Measurements from ENCODE around the gene CSNK1A1L.

DNA sequence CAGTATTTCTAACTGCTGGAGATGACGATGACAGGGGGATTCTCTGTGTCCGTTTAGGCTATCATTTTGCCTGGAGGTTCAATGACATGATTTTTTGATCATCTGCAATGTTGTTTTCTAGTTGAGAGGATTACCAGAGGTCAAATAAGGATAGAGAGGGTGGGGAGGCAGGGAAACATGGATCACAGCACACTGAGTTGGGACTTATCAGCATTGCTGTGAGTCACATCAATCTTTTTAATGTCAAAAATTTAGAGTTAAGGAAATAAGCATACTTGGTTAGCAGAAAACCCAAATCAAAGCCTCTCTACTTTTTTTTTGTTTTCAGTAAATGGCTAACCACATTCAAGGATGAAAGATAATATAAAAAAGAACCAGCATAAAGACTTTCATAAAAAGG, 43.0 kb upstream of the CSNK1A1L start:
- TF ChIP-seq, protein P1, sequence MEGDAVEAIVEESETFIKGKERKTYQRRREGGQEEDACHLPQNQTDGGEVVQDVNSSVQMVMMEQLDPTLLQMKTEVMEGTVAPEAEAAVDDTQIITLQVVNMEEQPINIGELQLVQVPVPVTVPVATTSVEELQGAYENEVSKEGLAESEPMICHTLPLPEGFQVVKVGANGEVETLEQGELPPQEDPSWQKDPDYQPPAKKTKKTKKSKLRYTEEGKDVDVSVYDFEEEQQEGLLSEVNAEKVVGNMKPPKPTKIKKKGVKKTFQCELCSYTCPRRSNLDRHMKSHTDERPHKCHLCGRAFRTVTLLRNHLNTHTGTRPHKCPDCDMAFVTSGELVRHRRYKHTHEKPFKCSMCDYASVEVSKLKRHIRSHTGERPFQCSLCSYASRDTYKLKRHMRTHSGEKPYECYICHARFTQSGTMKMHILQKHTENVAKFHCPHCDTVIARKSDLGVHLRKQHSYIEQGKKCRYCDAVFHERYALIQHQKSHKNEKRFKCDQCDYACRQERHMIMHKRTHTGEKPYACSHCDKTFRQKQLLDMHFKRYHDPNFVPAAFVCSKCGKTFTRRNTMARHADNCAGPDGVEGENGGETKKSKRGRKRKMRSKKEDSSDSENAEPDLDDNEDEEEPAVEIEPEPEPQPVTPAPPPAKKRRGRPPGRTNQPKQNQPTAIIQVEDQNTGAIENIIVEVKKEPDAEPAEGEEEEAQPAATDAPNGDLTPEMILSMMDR (IDR thresholded peaks at IDR 0.05), result no peak
- TF ChIP-seq ZFX (IDR thresholded peaks at IDR 0.05; ENCODE audit: borderline replicate concordance), result no peak
